ENCODE results near the gene LIPC. TPM values are rescaled to one million over a fixed set of nuclear protein-coding genes. Genes with fewer than 3 reads are reported as not detected.

LIPC gene
- total RNA-seq, 1 experiment from 2014 or later, result not detected

- Mint-ChIP-seq H3K36me3 (no peaks in the 10 kb centered on the region), H3K4me1 (peaks cover 52% of the 10 kb centered on the region), H3K27ac (no peak overlapping the region), H3K9me3 (no peaks in the 10 kb centered on the region), H3K27me3 (ENCODE audit: low read depth) (peaks cover 10% of the 10 kb centered on the region), H3K4me3 (no peak overlapping the region)
- CTCF ChIA-PET, result interaction anchor here (1.3 kb wide), 1 partner anchor 325 kb away, joined by 3 read pairs; no protein-coding TSS in a partner anchor
- TF ChIP-seq CBFB (CRISPR knock-in tag; IDR thresholded peaks at IDR 0.05; ENCODE audit: low read depth), result no peak
- TF ChIP-seq ESRRA (CRISPR knock-in tag; IDR thresholded peaks at IDR 0.05; ENCODE audit: borderline replicate concordance), result no peak
- no peak for TF ChIP-seq ZNF317 (CRISPR knock-in tag; IDR thresholded peaks at IDR 0.05; ENCODE audit: borderline replicate concordance, low read depth)
- no peak for TF ChIP-seq ERG (CRISPR knock-in tag; IDR thresholded peaks at IDR 0.05)
- no peak for TF ChIP-seq ZNF396 (CRISPR knock-in tag; IDR thresholded peaks at IDR 0.05; ENCODE audit: borderline replicate concordance)
- no peak for TF ChIP-seq FOXK1 (CRISPR knock-in tag; IDR thresholded peaks at IDR 0.05)
- TF ChIP-seq USF1 (CRISPR knock-in tag; IDR thresholded peaks at IDR 0.05), result no peak
- no peak for TF ChIP-seq JAZF1 (CRISPR knock-in tag; IDR thresholded peaks at IDR 0.05)
- TF ChIP-seq GABPB1 (CRISPR knock-in tag; IDR thresholded peaks at IDR 0.05), result no peak
- no peak for TF ChIP-seq NFYB (CRISPR knock-in tag; conservative IDR thresholded peaks at IDR 0.05; ENCODE audit: low read depth)
- no peak for TF ChIP-seq PREB (CRISPR knock-in tag; IDR thresholded peaks at IDR 0.05; ENCODE audit: borderline replicate concordance)
- no peak for TF ChIP-seq MYBL2 (CRISPR knock-in tag; IDR thresholded peaks at IDR 0.05)
- no peak for TF ChIP-seq ZNF219 (CRISPR knock-in tag; IDR thresholded peaks at IDR 0.05; ENCODE audit: borderline replicate concordance)
- TF ChIP-seq E2F5 (CRISPR knock-in tag; IDR thresholded peaks at IDR 0.05), result no peak
- no peak for TF ChIP-seq ZNF423 (CRISPR knock-in tag; IDR thresholded peaks at IDR 0.05)
- DNase-seq (ENCODE audit: low spot score), result no peak
- POLR2A ChIA-PET, result no interaction called here
- ATAC-seq, result peak; percentile 15; the same call in 1 of the 2 replicates
Observed at GRCh38 chr15:58444658-58445332, 13.0 kb downstream of the LIPC start.

- no peak for ATAC-seq
Observed at GRCh38 chr15:58445865-58446264, 14.1 kb downstream of the LIPC start.

More at GRCh38 chr15:58445865-58446264, 14.1 kb downstream of the LIPC start:
- Mint-ChIP-seq H3K36me3 (no peaks in the 10 kb centered on the region), H3K4me3 (no peak overlapping the region), H3K4me1 (peaks cover 42% of the 10 kb centered on the region), H3K9me3 (no peaks in the 10 kb centered on the region), H3K27ac (no peak overlapping the region), H3K27me3 (ENCODE audit: low read depth) (peaks cover 10% of the 10 kb centered on the region)
- ChIA-PET POLR2A (no interaction called here), CTCF (interaction anchor here (1.3 kb wide), 1 partner anchor 324 kb away, joined by 3 read pairs; no protein-coding TSS in a partner anchor)
- TF ChIP-seq MAX (CRISPR knock-in tag; IDR thresholded peaks at IDR 0.05), result no peak
- TF ChIP-seq HMGA2 (CRISPR knock-in tag; IDR thresholded peaks at IDR 0.05), result no peak
- no peak for TF ChIP-seq FOXJ3 (CRISPR knock-in tag; IDR thresholded peaks at IDR 0.05; ENCODE audit: borderline replicate concordance)
- TF ChIP-seq TEAD1 (CRISPR knock-in tag; IDR thresholded peaks at IDR 0.05), result no peak
- TF ChIP-seq MXD4 (CRISPR knock-in tag; IDR thresholded peaks at IDR 0.05; ENCODE audit: borderline replicate concordance), result no peak
- no peak for TF ChIP-seq NR1H2 (CRISPR knock-in tag; IDR thresholded peaks at IDR 0.05)
- no peak for TF ChIP-seq FOXP4 (CRISPR knock-in tag; IDR thresholded peaks at IDR 0.05)
- TF ChIP-seq AFF4 (CRISPR knock-in tag; IDR thresholded peaks at IDR 0.05; ENCODE audit: borderline replicate concordance), result no peak
- TF ChIP-seq ZNF232 (CRISPR knock-in tag; IDR thresholded peaks at IDR 0.05), result no peak
- TF ChIP-seq EMX1 (CRISPR knock-in tag; IDR thresholded peaks at IDR 0.05), result no peak
- no peak for TF ChIP-seq ETV6 (CRISPR knock-in tag; IDR thresholded peaks at IDR 0.05)
- no peak for DNase-seq (ENCODE audit: low spot score)
